SKM-1 treated with dmso at 0.1 percent for 144 hours (cell line): ENCODE measurements around the gene PDRG1.
"Not testable (repeated sequence)": the region's sequence is repeated elsewhere in the genome, so short reads cannot be mapped to it uniquely, and the experiment has no call there.

Experiments
- DNase-seq: peaks from one replicate; lab custom pipeline; 2025; ENCODE audit not compliant: unreplicated experiment; lab: John Stamatoyannopoulos, UW

PDRG1 gene

DNA sequence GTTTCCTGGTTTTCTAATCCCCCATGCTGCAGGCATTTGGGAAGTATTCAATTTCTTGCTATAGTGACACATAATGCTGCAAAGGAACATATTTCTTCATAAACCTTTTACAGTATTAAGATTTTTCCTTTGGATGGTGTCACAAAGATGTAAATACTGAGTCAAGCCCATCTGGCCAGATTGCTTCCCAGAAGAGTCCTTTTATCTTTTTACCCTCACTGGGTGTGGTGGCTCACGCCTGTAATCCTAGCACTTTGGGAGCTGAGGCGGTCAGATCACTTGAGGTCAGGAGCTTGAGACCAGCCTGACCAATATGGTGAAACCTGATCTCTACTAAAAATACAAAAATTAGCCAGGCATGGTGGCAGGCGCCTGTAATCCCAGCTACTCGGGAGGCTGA lies 22.2 kb downstream of the PDRG1 start:
- not testable (repeated sequence) for DNase-seq

DNA sequence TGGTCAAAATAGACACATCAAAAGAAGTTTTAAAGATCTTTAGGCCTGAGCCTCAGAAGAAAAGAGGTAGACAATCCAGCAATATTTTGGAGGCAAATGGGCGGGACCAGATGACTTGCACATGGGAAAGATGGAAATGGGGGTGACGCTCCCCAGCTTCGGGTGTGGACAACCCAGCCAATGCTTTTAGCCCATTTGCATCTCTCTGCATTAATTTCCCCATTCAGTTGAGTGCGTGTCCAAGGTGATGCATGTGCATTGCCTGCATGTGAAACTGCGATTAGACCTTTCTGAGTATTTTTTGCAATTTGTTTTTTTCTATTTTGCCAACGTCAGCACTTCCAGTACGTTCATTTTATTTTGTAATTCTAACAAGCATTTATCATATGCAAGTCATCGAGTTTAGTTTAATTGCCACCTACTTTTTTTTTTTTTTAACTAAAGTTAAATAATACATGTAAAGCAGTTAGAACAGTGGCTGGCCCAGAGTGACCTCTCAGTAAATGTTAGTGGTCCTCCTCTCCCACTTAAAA lies 24.2 kb downstream of the PDRG1 start:
- DNase-seq = no peak

DNA sequence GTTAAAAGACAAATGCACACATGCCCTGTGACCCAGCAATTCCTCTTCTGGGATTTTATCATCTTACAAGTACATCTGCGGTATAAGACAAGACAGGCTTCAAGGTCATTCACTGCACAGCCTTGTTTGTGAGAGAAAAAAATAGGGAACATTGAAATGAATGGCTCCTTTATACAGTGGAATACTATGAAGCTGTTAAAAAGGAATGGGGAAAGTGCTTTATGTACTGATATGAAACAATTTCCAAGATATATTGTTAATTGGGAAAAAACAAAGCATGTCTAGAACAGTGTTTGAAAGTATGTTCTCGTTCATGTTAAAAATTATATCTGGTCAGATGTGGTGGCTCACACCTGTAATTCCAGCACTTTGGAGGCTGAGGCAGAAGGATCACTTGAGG lies 25.4 kb downstream of the PDRG1 start:
- DNase-seq = no peak

DNA sequence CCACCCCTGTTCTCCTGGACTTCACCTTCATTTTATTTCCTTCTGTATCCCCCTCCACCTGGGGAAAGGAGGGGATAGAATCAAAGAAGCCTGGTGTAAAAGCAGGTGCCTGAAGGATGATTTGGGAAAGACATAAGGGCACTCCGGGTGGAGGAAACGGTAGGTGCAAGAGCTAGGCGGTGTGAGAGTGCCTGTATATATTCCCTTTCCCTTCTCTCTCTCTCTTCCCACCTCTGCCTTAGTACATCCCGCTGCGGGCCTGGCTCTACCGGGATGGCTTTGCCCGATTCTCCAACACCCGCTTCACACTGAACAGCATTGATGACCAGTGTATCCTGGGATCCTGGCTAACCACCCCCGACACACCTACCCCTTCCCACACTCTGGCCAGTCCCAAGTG lies 26.2 kb downstream of the PDRG1 start:
- no peak for DNase-seq

DNA sequence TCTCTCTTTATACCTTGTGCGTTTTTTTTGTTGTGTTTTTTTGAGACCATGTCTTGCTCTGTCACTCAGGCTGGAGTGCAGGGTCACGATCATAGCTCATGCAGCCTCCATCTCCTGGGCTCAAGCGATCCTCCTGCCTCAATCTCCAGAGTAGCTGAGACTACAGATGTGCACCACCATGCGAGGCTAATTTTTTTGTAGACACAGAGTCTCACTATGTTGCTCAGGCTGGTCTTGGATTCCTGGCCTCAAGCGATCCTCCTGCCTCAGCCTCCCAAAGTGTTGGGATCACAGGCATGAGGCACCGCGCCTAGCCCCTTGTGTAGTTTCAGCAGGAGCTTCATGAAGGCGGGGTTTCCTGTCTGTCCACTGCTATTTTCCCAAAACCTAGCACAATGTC lies 27.3 kb downstream of the PDRG1 start:
- DNase-seq = no peak

DNA sequence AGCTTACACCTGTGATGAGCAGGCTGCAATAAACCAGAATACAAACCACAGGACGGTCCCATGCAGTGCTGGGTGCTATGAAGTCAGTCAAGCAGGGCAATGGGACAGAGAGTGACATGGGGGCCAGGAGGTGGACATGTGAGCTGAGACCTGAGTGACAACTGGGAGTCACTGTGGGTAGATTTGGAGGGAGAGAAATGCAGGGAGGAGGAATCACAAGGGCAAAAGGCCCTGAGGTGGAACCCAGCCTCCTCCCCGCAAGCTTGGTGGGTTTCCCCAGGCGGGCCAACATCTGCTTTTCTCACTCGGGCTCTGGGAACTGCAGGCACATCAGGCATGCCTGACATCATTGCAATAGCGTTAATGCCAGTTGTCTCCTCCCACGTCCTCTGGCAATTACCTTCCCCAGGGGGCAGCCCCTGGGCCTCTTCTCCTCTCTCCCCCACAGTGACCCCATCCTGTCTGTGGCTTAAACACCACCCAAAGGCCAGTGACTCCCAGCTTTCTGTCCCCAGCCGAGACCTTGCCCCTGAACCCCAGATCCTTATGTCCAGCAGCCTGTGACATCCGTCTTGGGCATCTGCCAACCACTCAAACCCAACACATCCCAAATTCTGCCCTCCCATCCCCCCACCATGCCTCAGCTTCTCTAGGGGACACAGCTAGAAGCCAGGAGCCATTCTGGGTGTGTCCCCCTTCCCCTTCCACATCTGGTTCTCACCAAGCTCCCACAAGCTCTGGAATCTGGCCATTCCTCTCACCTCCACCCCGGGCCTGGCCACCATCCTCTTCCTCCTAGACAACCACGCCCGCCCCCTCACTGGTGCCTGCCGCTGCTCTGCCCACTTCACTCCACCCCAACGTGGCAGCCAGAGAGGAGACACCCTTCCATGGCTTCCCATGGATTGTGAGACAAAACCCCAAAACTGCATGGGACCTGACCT lies 28.2 kb downstream of the PDRG1 start:
- no peak for DNase-seq

DNA sequence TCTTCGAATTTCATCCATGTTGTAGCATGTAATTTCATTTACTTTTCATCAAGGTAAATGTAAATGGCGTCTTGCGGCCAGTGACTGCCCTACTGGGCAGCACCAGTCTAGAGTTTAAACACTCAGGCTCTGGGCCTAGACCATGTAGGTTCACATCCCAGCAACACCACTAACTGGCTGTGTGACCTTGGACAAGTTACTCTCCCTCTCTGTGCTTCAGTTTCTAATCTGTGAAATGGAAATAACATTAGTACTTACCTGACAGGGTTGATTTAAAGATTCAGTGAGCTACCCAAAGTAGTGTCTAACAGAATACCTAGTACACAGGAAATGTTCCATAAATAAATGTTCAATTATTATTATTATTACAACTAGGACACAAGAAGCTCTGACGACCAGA lies 29.3 kb downstream of the PDRG1 start:
- no peak for DNase-seq

DNA sequence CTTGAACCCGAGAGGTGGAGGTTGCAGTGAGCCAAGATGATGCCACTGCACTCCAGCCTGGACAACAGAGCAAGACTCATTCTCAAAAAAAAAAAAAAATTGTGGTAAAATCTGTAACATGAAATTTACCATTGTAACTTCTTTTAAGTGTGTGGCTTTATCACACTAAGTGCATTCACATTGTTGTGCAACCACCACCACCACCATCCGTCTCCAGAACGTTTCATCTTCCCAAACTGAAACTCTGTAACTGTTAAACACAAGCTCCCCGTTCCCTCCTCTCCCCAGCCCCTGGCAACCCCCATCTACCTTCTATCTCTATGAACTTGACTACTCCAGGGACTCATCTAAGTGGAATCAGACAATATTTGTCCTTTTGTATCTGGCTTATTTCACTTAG lies 29.7 kb downstream of the PDRG1 start:
- DNase-seq = no peak

DNA sequence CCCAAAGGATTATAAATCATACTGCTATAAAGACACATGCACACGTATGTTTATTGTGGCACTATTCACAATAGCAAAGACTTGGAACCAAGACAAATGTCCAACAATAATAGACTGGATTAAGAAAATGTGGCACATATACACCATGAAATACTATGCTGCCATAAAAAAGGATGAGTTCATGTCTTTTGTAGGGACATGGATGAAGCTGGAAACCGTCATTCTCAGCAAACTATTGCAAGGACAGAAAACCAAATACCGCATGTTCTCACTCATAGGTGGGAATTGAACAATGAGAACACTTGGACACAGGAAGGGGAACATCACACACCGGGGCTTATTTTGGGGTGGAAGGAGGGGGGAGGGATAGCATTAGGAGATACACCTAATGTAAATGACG lies 30.4 kb downstream of the PDRG1 start:
- not testable (repeated sequence) for DNase-seq

DNA sequence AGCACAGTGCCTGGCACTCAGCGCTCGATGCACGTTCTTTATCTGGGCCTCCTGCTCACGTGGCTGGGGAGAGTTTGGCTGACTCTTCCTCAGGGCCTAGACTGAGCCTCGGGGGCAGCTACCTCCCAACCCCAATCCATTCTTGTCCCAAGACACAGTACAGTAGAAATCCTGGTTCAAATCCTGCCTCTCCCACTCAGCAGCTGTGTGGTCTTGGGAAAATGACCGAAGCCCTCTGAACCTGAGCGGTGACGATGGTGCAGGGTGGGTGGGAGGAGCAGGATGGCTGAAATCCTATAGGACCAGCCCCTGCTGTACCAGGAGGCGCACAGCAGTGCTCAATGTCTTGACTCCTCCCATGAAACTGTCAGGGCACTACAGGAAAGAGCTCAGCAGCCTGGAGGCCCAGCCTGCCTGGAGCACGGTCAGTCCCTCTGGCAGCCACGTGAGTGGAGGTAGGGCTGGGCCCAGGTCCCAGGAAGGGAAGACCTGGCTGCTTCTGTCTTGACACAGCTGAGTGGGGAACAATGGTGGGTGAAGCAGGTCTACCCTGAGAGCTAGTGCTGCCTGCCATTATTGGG lies 31.5 kb downstream of the PDRG1 start:
- DNase-seq = no peak

DNA sequence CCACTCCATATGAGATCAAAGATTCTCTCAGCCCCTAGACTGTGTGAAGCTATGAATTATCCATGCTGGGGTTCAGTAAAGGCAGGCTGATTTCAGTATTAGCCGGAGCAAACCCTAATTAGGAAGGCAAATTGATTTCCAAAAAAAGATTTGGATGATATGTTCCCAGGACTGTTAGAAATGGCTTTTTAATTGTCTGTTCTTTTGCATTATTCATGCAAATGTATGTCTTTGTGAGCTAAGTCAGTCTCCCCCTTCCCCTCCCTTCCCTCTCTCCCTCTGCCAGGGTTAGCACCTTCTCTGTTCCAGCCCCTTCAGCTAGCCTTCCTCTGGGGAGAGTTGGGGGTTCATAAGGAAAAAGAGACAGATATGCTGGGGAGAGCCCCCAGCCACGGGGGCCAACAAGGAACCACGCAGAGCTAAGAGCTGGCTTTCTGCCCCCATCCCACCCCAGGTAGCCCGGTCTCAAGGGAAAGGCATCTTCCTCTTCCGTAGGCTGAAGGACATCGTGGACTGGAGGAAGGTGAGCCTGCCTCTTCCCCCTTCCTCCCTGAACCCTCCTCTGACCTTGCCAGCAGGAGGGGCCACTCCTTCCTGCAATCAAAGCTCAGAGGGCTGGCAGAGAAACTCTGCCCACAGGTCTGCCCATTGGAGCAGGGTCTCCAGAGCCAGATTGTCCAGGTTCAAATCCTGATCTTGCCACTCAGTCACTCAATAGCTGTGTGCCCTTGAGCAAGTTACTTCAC lies 32.3 kb downstream of the PDRG1 start:
- DNase-seq = no peak

DNA sequence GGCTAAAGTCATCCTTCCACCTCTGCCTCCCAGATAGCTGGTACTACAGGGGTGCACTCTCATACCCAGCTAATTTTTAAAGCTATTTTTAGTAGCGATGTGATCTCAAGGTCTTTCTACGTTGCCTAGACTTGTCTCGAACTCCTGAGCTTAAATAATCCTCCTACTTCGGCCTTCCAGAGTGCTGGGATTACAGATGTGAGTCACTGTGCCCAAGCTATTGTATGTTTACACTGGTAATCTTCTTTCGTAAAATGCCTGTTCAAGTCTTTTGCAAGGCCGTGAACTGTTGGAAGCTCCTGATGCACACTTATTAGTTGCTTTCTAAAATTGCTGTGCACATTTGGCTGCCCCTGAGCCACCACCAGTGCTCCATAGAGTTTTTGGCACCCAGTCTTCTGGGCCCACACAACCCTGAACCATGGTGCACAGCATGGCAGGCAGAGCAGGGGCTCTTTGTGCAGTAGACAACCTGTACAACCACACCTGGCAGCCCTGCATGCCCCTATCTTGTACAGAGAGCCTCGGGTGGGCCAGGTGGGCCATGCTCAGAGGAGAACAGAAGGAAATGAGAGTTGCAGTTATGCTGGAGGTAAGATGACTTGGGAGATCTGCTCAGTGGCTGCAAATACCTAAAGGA lies 33.3 kb downstream of the PDRG1 start:
- no peak for DNase-seq

DNA sequence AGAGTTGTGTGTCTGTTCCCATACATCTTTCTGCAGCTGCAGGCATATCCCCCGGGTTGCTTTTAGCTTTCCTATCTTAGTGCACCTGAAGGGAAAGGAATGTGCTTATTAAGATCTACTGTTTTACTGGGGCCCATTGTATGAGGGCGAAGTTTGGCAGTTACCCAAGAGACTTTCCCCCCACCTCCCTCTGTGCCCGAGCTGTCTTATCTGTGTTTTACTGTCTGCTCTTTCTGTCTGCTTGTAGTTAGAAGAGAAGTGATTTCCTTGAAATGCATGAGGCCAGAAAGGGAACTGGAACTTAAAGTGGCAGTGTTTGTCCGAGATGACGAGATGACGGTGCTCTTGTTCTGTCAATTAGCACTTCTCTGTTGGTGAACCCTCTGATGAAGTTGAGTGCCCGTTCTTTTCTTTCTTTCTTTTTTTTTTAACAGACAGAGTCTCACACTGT lies 33.9 kb downstream of the PDRG1 start:
- DNase-seq = not testable (repeated sequence)

DNA sequence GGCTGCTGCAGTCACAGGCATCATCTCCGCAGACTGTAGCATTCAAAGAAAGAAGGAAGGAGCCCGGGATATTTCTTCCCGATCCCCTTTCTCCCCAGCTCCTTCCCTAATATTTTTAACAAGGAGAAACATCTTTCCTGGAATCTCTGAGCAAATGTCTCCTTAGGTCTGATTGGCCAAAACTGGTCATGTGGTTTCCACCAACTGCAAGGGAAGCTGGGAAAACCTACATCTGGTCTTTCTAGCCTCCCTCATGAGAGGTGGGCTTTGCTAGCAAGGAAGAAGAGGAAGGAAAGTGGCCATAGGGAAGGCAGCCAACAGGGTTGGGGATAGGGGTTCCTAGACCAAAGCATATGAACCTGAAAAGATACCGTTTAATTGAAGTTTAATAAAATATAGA lies 35.1 kb downstream of the PDRG1 start:
- no peak for DNase-seq

DNA sequence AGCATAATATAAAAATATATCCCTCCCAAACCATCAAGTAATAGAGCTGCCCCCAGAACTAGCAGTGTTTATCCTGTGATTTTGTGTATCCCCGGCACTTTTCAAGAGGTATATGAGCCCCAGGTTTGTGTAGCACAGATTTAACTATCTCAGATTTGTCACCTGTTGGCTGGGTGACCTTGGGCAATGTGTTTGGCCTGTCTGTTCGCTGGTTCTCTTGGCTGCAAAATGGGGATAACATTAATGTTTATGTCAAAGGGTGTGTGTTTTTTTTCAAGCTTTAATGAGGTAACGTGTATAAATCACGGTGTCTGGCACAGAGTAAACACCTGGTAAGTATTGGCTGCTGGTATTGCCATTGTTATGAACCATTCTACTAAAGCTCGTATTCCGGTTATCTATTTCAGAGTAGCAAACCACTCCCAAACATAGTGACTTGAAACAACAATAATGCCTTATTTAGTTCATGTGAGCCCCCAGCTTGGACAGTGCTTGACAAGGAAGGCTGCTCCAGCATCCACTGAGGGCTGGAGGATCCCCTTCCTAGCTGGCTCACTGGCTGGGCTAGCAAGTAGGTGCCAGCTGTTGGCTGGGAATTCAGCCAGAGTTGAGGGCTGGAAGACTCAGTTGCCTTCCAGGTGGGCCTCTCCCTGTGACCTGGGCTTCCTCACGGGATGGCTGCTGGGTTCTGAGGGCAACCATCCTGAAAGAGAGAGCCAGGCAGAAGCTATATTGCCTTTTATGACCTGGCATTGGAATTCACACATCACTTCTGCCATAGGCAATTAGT lies 36.2 kb downstream of the PDRG1 start:
- no peak for DNase-seq

DNA sequence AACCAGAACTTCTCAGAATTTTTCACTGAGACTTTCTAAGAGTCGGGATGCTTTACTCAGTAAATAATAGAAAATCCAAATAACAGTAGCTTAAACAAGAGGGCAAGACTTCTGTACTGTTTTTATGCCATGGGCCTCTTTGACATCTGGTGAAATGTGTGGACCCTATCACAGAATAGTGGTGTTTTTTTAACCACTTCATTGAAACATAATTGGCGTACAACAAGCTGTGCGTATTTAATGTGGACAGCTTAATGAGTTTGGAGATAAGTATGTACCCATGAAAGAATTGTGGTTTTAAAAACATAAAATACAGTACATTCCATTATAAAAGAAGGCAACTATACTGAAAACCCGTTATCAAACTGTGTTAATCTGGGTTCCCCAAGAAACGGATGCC lies 37.7 kb downstream of the PDRG1 start:
- no peak for DNase-seq

DNA sequence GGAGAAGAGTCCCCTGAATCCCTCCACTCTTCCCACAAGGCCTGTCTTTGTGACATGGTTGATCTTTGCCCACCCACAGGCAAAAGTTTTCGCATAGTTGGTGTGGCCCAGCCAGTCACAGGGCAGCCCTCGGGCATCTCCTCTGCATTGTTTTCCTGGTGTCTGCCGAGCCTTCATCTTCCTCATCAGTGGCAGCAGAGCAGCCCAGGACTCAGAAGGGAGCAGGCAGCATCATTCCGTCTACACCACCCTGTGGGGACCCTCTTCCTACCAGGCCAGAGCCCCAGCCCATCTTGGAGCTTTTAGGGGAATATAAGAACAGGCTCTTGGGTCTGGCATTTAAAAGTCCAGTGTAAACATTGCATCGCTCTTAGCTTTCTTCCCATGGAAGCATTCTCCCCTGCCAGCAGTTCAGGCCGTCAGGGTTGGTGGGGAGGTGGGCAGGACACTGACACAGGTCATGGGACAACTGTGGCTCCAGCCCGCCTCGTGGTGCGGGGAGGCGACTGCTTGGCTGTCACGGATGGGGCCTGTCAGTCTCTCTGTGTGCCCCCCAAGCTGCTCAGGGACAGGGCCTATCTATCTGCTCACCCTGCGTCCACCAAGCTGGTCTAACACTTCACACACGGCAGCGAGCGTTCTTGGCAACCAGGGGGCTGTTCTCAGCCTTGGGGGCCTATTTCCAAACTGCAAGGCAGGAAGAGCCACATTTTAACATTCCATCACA lies 38.3 kb downstream of the PDRG1 start:
- no peak for DNase-seq

DNA sequence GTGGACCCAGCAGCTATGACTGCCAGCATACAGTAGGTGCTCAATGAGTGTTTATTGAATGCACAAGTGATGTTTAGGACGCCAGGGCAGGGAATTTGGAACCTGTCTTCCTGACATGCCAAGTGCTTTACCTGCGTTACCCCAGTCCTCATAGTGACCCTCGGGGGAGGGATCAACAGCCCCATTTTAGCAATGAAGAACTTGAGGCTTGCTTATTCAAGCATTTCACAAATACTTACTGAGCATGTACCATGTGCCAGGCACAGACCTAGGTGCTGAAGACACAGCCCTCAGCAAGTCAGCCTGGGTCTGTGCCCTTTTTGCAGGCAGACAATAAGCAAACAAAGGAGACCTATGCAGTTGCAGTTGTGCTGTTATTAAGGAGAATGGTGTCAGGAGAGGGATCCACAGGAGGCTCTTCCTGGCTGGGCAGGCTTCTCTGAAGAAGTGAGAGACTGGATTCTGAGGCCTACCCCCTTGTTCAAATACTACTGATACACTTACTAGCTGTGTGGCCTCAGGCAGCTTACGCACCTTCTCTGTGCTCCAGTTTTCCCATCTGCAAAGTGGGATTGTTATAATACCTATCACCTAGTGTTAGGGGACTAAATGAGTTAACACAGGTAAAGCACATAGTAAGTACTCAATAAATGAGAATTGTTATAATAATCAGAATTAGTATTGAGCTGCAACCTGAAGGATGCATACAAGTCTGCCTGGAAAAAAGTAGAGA lies 41.6 kb downstream of the PDRG1 start:
- no peak for DNase-seq
